H1 (cell line): ENCODE measurements around the gene NIN. TPM values are rescaled to one million over a fixed set of nuclear protein-coding genes. Genes with fewer than 3 reads are reported as not detected.

Source experiments
- BCL11A ChIP-seq, 2 experiments: IDR thresholded peaks; one replicate each; pipeline ENCODE4 v1.6.1; 2011; ENCODE audit warnings: low read depth in 2 of 2, low read length in 2 of 2, mild to moderate bottlenecking in 2 of 2
- CHD1 ChIP-seq: IDR thresholded peaks from 2 replicates; pipeline ENCODE4 v1.6.1; 2012; ENCODE audit warnings: low read depth, low read length, improper control_type of control experiment
- EP300 ChIP-seq, 2 experiments: IDR thresholded peaks; 1 replicate in 1 of 2; 2 replicates in 1 of 2; pipeline ENCODE4 v1.6.1; 2011 to 2012; ENCODE audit warnings: low read depth in 2 of 2, low read length in 2 of 2, mild to moderate bottlenecking in 2 of 2, borderline replicate concordance in 1 of 2, inconsistent platforms in 1 of 2, moderate library complexity in 1 of 2
- RNF2 ChIP-seq: fragments of 200-900, 300-1000 bp; sonication (generic); IDR thresholded peaks from 2 replicates; pipeline ENCODE4 v1.7.1; 2016; ENCODE audit warnings: borderline replicate concordance, low read depth, mild to moderate bottlenecking, antibody characterized with exemption, low read length; ENCODE audit not compliant: poor library complexity, severe bottlenecking; ENCODE audit errors: missing control alignments
- ZNF274 ChIP-seq: IDR thresholded peaks from 2 replicates; pipeline ENCODE4 v1.7.0; 2012; ENCODE audit warnings: low read length, borderline replicate concordance; ENCODE audit errors: extremely low read depth
- polyA plus RNA-seq, 7 experiments: library from polyadenylated mRNA; depleted of rRNA in 3 of 7; stranded (reverse) in 5 of 7; unstranded in 2 of 7; fragments of >200 nt in 5 of 7; fragments of 200-250 nt in 2 of 7; gene quantifications; 1 replicate in 5 of 7; 2 replicates in 1 of 7; 4 replicates in 1 of 7; pipeline versions ENCODE4 v1.2.1 to v1.2.3, GENCODE V29; 2011 to 2013; ENCODE audit warnings: missing spikeins in 2 of 7, mixed read lengths in 2 of 7
- total RNA-seq: library from RNA; stranded (reverse); fragmentation: NEBNext Ultra II Directional; extraction: Animal tissue kit (Norgen Biotek cat#: 25700); gene quantifications from 2 replicates; pipeline ENCODE4 v1.2.1, GENCODE V29; 2021

The NIN gene
- total and polyA plus RNA-seq, 2 of the 8 experiments (the other 6 are each of a cell fraction or from before 2014, with no cell fraction given) = 3.2 to 21.3 TPM

GRCh38 chr14:50759800-50760543, 71.0 kb downstream of the NIN start (continued):
- TF ChIP-seq ZNF274 (no peak), RNF2 (no peak), BCL11A (IDR thresholded peaks at IDR 0.05; ENCODE audit: low read depth in 2 of 2, low read length in 2 of 2) (no peak), CHD1 (no peak), EP300 (IDR thresholded peaks at IDR 0.05; ENCODE audit: borderline replicate concordance in 1 of 2, low read depth in 2 of 2, low read length in 2 of 2) (no peak)
- TF ChIP-seq, all 59 proteins: peak for 0
